ENCODE results near the gene MYO3B. TPM values are rescaled to one million over a fixed set of nuclear protein-coding genes. Genes with fewer than 3 reads are reported as not detected.

MYO3B gene
- total and polyA plus RNA-seq, 3 donors from 2014 or later, result 1.4 to 3.5 (median 2.5) TPM

- no peaks in the 10 kb centered on the region for H3K27me3 ChIP-seq
- no peak for DNase-seq
- 90 to 92% methylated on average over 3 of the region's 3 CpGs for WGBS, 2 donors
- no peak for TF ChIP-seq CTCF (IDR thresholded peaks at IDR 0.05)
- H3K27ac ChIP-seq, result no peak overlapping the region
- H3K9me3 ChIP-seq, result no peaks in the 10 kb centered on the region
- no peak overlapping the region for H3K4me3 ChIP-seq
- no peaks in the 10 kb centered on the region for H3K4me1 ChIP-seq
- intact Hi-C loops (cut with DNase I; ENCODE audit: low total_unique reads), result no loop called here
- no peaks in the 10 kb centered on the region for H3K36me3 ChIP-seq (ENCODE audit: low read depth, missing control alignments)
Measured at GRCh38 chr2:170297496-170297895, 119.5 kb downstream of the MYO3B start.

- Histone ChIP-seq H3K27me3 (no peaks in the 10 kb centered on the region), H3K9me3 (no peaks in the 10 kb centered on the region), H3K4me3 (no peak overlapping the region), H3K27ac (no peak overlapping the region), H3K36me3 (ENCODE audit: low read depth, missing control alignments) (no peaks in the 10 kb centered on the region), H3K4me1 (no peaks in the 10 kb centered on the region)
- TF ChIP-seq CTCF (IDR thresholded peaks at IDR 0.05) (no peak), POLR2A (IDR thresholded peaks at IDR 0.05) (no peak)
- intact Hi-C loops (cut with DNase I; ENCODE audit: low total_unique reads), result no loop called here
- WGBS, 2 donors, result 75 to 95% methylated on average over 1 of the region's 1 CpG
- DNase-seq, result no peak
Measured at GRCh38 chr2:170298115-170298514, 120.2 kb downstream of the MYO3B start.

GRCh38 chr2:170298861-170299429 lies 121.0 kb downstream of the MYO3B start:
- H3K27me3 ChIP-seq, result no peaks in the 10 kb centered on the region

GRCh38 chr2:170300993-170301392 lies 123.0 kb downstream of the MYO3B start:
- Histone ChIP-seq H3K27me3 (no peaks in the 10 kb centered on the region), H3K4me3 (no peak overlapping the region), H3K36me3 (ENCODE audit: low read depth, missing control alignments) (no peaks in the 10 kb centered on the region), H3K27ac (no peak overlapping the region), H3K9me3 (no peaks in the 10 kb centered on the region), H3K4me1 (no peaks in the 10 kb centered on the region)
- intact Hi-C loops (cut with DNase I; ENCODE audit: low total_unique reads), result no loop called here
- 85 to 100% methylated on average over 1 of the region's 1 CpG for WGBS, 2 donors
- TF ChIP-seq POLR2A (IDR thresholded peaks at IDR 0.05) (no peak), CTCF (IDR thresholded peaks at IDR 0.05) (no peak)
- DNase-seq, result no peak

More at GRCh38 chr2:170298861-170299429, 121.0 kb downstream of the MYO3B start:
- DNase-seq, result no peak
- Histone ChIP-seq H3K4me1 (no peaks in the 10 kb centered on the region), H3K4me3 (no peak overlapping the region), H3K36me3 (ENCODE audit: low read depth, missing control alignments) (no peaks in the 10 kb centered on the region), H3K27ac (no peak overlapping the region), H3K9me3 (no peaks in the 10 kb centered on the region)
- TF ChIP-seq CTCF (IDR thresholded peaks at IDR 0.05), result no peak
- no peak for TF ChIP-seq POLR2A (IDR thresholded peaks at IDR 0.05)
- intact Hi-C loops (cut with DNase I; ENCODE audit: low total_unique reads), result no loop called here

GRCh38 chr2:170301626-170302025 lies 123.7 kb downstream of the MYO3B start:
- H3K9me3 ChIP-seq, result no peaks in the 10 kb centered on the region
- H3K27ac ChIP-seq, result no peak overlapping the region
- H3K4me1 ChIP-seq, result no peaks in the 10 kb centered on the region
- intact Hi-C loops (cut with DNase I; ENCODE audit: low total_unique reads), result no loop called here
- H3K27me3 ChIP-seq, result no peaks in the 10 kb centered on the region
- no peak for DNase-seq
- no peak for TF ChIP-seq CTCF (IDR thresholded peaks at IDR 0.05)
- no peak for TF ChIP-seq POLR2A (IDR thresholded peaks at IDR 0.05)
- 79 to 82% methylated on average over 5 of the region's 5 CpGs for WGBS, 2 donors
- no peaks in the 10 kb centered on the region for H3K36me3 ChIP-seq (ENCODE audit: low read depth, missing control alignments)
- H3K4me3 ChIP-seq, result no peak overlapping the region
